Measurements from ENCODE around the gene RNF32.
"Not testable (repeated sequence)": the region's sequence is repeated elsewhere in the genome, so short reads cannot be mapped to it uniquely, and the experiment has no call there.

Gene RNF32

GRCh38 chr7:156642306-156643045 lies 1.9 kb downstream of the RNF32 start:
- DNase-seq: no peak

DNA sequence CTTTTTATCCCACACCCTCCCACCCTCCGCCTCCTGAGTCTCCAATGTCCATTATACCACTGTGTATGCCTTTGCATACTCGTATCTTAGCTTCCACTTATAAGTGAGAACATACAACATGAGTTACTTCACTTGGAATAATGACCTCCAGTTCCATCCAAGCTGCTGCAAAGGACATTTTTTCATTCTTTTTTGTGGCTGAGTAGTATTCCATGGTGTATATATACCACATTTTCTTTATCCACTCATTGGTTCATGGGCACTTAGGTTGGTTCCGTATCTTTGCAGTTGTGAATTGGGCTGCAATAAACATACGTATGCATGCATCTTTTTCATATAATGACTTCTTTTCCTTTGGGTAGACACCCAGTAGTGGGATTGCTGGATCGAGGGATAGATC lies 6.8 kb downstream of the RNF32 start:
- DNase-seq: not testable (repeated sequence)

- DNase-seq: no peak
Measured at GRCh38 chr7:156650042-156650441, 9.5 kb downstream of the RNF32 start.

- no peak for DNase-seq
Measured at GRCh38 chr7:156651474-156651873, 10.9 kb downstream of the RNF32 start.

GRCh38 chr7:156652886-156653568 lies 12.5 kb downstream of the RNF32 start:
- DNase-seq: no peak

- no peak for DNase-seq
Measured at GRCh38 chr7:156654511-156655234, 14.1 kb downstream of the RNF32 start.

DNA sequence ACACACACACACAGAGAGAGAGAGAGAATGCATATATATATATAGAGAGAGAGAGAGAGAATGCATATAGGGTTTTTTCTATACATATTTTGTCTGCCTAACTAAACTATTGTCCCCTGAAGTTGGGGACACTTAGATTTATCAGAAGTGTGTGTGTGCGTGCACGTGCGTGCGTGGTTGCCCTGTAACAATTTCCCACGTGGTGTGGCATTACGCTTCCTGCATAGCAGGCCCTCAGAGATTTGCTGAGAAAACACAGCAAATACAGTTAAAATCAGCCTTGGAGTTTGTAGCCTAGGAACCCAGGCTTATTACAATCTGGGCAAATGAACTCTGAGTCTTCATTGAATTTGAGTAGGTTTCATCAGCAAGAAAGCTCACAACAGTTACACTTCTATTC lies 14.7 kb downstream of the RNF32 start:
- DNase-seq: no peak

DNA sequence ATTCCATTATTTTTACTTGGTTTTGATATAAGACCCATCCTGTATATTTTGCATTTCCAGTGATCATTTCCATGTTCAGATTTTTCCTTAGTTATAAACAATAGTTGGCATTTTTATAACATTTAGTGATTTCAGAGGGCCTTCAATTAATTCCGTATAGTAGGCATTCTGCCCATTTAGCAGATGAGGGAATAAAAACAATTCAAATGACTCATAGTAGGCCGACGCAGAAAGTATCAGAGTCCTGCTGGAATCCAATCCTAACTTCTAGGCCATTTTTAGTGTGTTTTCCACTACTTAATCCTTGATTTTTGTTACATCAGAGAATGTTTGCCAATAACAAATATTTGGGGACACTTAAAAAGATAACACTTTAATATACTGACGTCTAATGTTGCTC lies 15.4 kb downstream of the RNF32 start:
- no peak for DNase-seq

DNA sequence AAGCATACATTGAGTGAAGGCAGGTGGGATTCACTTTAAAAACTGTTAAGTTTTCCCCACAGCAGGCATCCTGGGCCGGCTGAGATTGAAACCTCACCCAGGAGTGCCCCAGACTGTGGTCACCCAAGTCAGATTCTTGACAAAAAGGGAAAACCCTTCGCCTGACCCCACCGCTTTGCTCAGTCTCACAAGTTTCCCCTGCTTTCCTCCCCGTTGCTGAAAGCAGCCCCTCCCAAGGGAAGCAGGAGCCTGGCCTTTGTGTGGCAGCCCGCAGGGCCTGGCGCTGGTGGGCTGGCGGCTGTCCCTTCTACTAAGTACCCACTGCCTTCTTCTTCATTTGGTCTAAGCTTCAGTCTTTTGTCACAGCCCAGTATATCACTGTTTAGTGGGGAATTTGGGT lies 16.0 kb downstream of the RNF32 start:
- DNase-seq: no peak

DNA sequence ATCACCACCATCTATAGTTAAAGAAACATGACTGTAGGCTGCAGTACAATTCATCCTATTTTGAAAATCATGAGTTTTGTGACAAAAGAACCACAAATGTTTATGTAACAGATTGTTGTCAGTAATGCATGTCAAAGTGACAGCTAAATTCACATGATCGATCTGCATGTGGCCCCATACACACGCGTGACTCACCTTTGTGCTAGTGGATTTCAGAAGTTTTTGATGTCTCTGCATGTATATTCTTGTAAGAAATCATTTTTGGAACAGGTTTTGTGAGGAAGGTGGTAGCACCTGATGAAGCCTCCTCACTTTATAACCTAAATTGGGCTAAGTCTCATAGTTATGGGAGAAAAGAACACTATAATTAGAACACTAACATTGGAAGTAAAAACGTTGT lies 17.1 kb downstream of the RNF32 start:
- no peak for DNase-seq

DNA sequence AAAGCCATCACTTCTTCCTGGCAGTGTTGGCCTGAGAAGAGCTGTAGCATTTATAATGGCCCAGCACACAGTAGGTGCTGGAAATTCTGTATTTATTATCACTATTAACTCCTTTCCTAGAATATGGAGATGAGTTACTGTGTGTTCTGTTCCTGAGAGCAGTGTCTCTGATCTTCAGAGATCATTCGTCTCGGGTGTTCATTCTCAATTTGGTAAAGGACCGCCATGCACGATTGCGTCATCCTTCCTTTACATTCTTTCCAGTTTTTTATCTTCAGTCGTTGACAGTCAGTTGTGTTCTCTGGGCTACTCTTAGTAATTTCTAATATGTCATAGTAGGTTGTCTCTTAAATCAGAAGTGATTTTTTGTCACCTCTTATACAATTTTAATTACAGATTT lies 18.6 kb downstream of the RNF32 start:
- DNase-seq: no peak

DNA sequence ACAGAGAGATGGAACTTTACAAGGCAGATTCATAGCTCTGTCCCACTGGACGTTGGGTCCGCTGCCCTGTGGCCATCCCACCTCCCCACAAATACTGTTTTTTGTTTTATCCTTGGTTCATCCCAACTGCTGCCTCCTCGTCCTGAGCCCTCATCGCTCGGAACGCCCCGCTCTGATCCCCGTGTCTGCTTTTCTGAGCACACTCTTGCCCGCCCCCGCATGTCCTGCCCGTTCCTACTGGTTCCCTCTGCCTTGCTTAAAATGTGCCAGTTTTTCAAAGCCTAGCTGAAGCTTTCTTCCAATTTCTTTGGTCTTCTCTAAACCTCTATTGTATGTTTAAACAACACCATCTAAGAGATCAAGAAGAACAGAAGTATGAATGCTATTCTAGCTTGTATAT lies 19.4 kb downstream of the RNF32 start:
- DNase-seq: no peak

DNA sequence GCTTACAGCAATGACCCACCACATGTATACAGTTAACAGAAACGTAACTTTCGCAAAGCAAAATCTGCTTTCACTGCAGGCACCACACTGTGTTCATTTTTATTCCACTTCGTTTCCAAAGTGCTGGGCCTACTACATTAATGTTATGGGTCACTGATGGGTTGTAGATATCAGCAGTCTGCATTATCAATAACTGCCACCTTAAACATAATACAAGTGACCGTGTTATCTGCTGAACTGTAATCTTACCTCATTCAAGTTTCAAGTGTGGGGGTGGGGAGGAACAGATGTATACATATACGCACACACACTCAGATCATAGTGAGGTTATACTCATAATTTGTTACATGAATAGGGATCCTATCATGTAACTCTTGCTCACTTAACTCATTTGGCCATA lies 21.1 kb downstream of the RNF32 start:
- no peak for DNase-seq

DNA sequence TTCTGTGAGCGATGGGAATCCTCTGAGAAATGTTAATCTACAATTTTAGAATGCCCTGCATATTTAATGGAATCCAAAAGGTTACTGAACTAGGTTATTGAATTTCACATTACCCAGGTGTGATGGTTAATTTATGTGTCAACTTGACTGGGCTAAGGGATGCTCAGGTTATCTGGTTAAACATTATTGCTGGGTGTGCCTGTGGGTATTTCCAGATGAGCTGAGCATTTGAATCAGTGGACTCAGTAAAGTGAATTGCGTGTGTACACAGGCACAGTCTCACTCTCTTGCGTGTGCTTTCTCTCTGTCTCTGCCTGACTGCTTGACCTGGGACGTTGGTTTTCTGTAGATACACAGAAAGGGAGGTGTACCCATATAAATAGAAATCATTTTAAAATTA lies 21.7 kb downstream of the RNF32 start:
- DNase-seq: no peak

DNA sequence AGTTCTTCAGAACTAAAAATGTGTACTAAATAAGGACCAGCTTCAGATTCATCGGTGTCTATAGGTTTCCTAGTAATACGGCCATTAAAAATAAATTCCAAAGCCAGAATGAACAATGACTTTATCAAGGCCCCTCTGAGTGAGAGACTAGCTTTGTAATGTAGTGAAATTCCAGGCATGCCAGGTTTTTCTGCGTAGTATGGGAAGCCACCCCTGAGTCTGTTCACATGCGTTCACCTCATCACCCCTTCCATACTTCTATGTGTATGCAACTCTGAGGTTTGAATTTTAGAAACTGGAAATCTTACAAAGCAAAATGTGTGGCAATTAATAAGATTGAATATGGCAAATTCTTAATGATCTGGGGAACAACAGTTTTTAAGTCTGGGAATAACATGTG lies 24.5 kb downstream of the RNF32 start:
- DNase-seq: no peak

DNA sequence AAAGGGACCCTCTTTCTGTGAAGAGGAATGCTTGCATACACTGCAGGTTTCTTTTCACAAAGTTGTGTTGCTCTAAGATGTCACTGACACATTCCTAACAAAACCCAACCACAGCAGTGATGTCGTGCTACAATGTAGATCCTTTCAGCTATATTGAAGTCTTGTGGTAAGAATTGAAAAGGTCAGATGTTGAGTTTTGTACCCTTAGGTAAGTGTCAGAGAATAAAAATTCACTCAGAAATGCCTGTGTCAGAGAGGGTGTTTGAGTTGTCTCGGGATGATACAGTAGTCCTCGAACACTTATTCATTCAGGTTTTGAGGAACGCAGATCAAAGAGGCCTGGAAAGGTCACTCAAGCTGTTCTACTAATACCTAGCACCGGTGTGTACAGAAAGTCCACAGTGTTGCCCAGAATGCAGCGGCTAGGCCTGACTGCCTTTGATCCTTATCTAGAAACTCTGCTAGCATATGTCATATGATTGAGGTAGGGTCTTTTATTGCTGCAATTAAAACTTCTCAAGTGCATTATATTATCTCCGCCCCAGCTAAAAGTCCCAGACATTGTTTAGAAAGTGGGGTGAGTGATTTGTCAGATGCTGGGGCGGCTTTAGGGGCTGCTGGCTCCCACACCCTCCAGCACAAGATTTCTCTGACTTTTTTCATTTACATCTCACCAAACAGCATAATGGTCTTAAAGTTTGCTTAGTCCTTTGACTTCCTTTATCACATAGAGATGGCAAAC lies 26.0 kb downstream of the RNF32 start:
- DNase-seq: no peak

- DNase-seq: peak; percentile 86
Measured at GRCh38 chr7:156667110-156667426, 26.5 kb downstream of the RNF32 start.

DNA sequence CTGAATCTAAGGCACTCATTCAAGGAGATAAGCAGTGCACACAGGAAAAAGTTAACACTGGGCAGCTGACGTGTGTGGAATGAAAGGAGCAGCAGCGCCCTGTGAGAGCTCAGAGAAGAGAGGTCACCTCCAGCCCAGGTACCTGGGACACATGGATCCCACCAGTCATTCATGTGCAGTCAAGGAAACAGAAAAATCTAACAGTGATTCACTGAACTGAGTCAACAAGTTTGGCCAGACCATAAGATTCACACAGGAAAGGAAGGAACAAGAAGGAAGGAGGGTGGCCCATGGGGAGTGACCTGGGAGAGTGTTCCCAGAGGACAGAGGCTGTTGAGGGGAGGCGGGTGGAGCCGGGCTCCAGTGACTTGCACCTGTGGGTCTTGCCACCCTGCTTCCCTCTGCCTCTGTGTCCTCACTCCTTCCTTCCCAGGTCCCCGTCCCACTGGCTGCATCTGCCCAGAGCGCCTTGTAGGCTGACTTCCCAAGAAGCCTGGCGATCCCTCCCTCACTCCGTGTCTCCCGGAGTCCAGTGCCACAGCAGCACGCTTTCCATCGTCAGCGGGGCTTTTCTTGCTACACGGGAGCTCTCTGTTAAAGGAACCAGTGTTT lies 27.7 kb downstream of the RNF32 start:
- DNase-seq: no peak

DNA sequence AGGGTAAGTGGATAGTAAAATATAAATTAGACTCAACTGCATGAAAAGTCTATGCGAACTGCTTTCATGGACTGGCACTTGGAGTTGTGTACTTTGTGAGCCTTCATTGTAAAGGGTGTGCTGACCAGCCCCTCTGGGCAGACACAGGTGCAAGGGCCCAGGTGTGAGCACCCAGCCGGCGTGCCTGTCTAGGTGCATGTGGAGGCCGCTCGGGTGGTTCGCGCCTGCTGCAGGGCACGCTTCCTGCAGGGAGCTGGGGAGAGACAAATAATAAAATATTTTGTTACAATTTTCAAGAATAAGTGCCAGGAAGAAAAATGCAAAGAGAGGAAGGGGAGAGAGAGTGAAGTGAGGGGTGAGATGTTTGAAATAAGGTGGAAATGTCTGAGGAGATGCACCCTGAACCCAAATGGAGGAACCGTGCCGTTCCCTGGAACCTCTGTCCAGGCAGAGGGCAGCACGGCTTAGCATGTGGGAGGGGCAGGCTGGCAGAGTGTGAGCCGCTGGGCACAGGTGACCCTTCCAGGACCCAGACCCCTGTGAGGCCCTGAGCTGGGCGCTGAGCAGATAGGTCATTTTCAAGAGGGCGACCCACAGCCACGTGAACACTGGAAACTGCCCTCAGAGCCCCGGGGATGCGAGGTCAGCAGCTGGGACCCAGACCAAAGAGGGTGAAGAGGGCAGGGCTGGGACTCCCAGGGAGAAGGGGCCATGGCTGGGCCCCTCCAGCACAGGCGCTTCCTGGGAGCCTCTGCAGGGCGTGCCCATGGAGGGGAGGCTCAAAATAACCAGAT lies 28.7 kb downstream of the RNF32 start:
- no peak for DNase-seq

- no peak for DNase-seq
Measured at GRCh38 chr7:156673454-156673853, 32.9 kb downstream of the RNF32 start.

GRCh38 chr7:156673902-156674301 lies 33.3 kb downstream of the RNF32 start:
- no peak for DNase-seq

DNA sequence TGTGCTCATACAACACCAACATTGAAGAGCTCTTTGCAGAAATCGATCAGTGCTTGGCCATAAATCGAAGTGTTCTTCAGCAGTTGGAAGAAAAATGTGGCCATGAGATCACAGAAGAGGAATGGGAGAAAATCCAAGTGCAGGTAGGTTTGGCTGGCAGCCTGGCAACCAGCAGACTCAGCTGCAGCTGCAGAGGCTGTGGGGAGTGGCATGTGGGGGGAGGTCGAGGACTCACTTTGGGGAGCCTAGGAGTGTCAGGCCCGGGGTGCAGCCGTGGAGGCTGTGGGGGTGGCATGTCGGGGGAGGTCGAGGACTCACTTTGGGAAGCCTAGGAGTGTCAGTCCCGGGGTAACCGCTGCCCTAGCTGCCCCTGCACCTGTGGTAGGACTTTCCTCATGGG lies 35.1 kb downstream of the RNF32 start:
- no peak for DNase-seq

Data from NCI-H748 treated with DMSO at 0.1 percent for 48 hours (cell line).